ENCODE data around the gene PAN3.

The PAN3 gene

DNA sequence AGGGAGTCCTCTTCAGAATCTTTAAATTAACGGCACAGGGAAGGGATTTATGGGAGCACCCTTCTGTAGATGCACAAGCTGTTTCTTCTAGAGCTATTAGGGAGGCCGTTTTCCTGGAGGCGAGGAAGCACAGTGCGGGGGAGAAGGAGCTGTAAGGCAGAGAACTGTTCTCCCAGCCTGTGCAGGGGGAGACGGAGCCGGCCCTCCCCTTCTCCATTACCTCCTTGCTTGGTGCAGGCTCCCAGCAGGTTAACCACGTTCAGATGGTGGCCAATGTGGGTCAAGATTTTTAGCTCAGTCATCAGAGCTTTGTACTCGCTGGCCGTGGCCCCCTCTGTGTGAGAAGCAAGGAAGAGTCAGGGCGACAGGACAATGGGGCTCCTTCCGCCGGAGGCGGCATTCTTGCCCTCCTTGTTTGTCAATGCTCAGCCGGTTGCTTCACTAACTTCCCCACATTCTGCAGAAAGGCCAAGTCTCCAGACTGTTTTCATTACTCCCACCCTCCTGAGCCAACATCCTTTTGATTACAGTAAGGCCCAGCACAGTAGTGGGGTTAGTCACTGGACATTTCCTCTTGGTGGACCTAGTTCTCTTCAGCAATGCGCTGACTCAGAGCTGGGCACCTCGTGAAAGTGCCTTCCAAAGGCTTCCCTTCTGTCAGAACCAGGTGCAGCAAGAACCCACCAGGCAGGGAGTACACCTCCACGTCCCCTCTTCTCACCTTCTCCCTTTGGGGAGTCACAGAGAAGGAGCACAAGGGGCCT is 191.2 kb downstream of the PAN3 start:
- TF ChIP-seq POLR2AphosphoS5 (IDR thresholded peaks at IDR 0.05; ENCODE audit: low read depth) (no peak), CTCF (IDR thresholded peaks at IDR 0.05; ENCODE audit: insufficient read depth, low read length) (no peak), GABPA (IDR thresholded peaks at IDR 0.05; ENCODE audit: low read depth) (no peak), SPI1 (IDR thresholded peaks at IDR 0.05; ENCODE audit: borderline replicate concordance, low read depth) (no peak)
- TF ChIP-seq, protein P1, sequence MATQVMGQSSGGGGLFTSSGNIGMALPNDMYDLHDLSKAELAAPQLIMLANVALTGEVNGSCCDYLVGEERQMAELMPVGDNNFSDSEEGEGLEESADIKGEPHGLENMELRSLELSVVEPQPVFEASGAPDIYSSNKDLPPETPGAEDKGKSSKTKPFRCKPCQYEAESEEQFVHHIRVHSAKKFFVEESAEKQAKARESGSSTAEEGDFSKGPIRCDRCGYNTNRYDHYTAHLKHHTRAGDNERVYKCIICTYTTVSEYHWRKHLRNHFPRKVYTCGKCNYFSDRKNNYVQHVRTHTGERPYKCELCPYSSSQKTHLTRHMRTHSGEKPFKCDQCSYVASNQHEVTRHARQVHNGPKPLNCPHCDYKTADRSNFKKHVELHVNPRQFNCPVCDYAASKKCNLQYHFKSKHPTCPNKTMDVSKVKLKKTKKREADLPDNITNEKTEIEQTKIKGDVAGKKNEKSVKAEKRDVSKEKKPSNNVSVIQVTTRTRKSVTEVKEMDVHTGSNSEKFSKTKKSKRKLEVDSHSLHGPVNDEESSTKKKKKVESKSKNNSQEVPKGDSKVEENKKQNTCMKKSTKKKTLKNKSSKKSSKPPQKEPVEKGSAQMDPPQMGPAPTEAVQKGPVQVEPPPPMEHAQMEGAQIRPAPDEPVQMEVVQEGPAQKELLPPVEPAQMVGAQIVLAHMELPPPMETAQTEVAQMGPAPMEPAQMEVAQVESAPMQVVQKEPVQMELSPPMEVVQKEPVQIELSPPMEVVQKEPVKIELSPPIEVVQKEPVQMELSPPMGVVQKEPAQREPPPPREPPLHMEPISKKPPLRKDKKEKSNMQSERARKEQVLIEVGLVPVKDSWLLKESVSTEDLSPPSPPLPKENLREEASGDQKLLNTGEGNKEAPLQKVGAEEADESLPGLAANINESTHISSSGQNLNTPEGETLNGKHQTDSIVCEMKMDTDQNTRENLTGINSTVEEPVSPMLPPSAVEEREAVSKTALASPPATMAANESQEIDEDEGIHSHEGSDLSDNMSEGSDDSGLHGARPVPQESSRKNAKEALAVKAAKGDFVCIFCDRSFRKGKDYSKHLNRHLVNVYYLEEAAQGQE (IDR thresholded peaks at IDR 0.05; ENCODE audit: insufficient replicate concordance, low read depth), result no peak
- DNase-seq (ENCODE audit: low read depth in 1 of 2, low spot score in 1 of 2), result no peak
- H3K27ac ChIP-seq (replicated peaks), result no peak overlapping the region
- no peak overlapping the region for H3K4me3 ChIP-seq (replicated peaks; ENCODE audit: insufficient read depth, low read length)
- peaks cover 23% of the 10 kb centered on the region for H3K27me3 ChIP-seq (ENCODE audit: insufficient read depth, poor library complexity, severe bottlenecking)

DNA sequence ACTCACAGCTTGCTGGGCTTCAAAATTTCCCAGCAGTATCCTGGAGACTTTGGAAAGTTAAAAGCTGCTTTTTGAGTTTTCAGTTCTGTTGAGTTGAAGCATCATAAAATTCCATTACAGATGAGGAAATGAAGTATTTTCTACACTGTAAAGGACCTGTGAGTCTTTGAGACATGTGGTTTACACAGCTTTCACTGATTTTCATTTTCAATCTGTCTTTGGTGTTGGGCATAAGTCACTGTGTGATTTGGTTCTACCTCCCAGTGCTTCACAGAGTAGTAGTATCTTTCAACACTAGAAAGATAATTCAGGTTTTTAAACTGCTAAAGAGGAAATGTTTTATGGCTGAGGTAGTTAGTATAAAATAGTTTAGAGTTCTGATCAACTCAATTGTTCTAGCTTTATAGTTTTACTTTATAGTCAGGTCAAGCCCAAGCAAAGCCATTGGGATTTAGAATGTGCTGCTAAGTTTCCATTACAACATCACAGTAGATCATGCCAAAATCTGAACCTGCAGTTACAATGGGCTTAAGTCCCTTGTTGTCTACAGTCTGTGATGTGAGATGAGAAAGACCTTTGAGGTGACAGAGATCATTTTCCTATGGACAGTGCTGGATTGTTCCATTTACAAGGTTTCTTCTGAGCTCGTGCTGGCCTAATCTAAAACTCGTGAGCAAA is 195.0 kb downstream of the PAN3 start:
- no peak for DNase-seq (ENCODE audit: low read depth in 1 of 2, low spot score in 1 of 2)
- Histone ChIP-seq H3K27me3 (ENCODE audit: insufficient read depth, poor library complexity, severe bottlenecking) (peaks cover 39% of the 10 kb centered on the region), H3K27ac (replicated peaks) (no peak overlapping the region), H3K4me3 (replicated peaks; ENCODE audit: insufficient read depth, low read length) (no peak overlapping the region)
- TF ChIP-seq SPI1 (IDR thresholded peaks at IDR 0.05; ENCODE audit: borderline replicate concordance, low read depth), result no peak
- no peak for TF ChIP-seq CTCF (IDR thresholded peaks at IDR 0.05; ENCODE audit: insufficient read depth, low read length)
- no peak for TF ChIP-seq POLR2AphosphoS5 (IDR thresholded peaks at IDR 0.05; ENCODE audit: low read depth)
- TF ChIP-seq, protein P1 (IDR thresholded peaks at IDR 0.05; ENCODE audit: insufficient replicate concordance, low read depth), result no peak
- no peak for TF ChIP-seq GABPA (IDR thresholded peaks at IDR 0.05; ENCODE audit: low read depth)

- DNase-seq (ENCODE audit: low read depth in 1 of 2, low spot score in 1 of 2), result no peak
- no peak overlapping the region for H3K4me3 ChIP-seq (replicated peaks; ENCODE audit: insufficient read depth, low read length)
- H3K27me3 ChIP-seq (ENCODE audit: insufficient read depth, poor library complexity, severe bottlenecking), result peaks cover 36% of the 10 kb centered on the region
- no peak overlapping the region for H3K27ac ChIP-seq (replicated peaks)
- TF ChIP-seq CTCF (IDR thresholded peaks at IDR 0.05; ENCODE audit: insufficient read depth, low read length) (no peak), GABPA (IDR thresholded peaks at IDR 0.05; ENCODE audit: low read depth) (no peak), POLR2AphosphoS5 (IDR thresholded peaks at IDR 0.05; ENCODE audit: low read depth) (no peak), SPI1 (IDR thresholded peaks at IDR 0.05; ENCODE audit: borderline replicate concordance, low read depth) (no peak)
- TF ChIP-seq, protein P1 (IDR thresholded peaks at IDR 0.05; ENCODE audit: insufficient replicate concordance, low read depth), result no peak
These were observed 197.9 kb downstream of the PAN3 start for GRCh38 chr13:28336193-28336657.
